Erythroblast (primary cell): ENCODE measurements around the gene BET1.

Experiments
- DNase-seq, 2 experiments: peaks; one replicate each; lab custom pipeline; 2025; lab: John Stamatoyannopoulos, UW
- GATA1 ChIP-seq: IDR thresholded peaks from 2 replicates; pipeline ENCODE4 v1.6.1; 2011; ENCODE audit warnings: low read depth, mild to moderate bottlenecking, control low read depth, low read length, moderate library complexity
- POLR2A ChIP-seq: IDR thresholded peaks from 2 replicates; pipeline ENCODE4 v1.6.1; 2011; ENCODE audit warnings: mild to moderate bottlenecking, low read length

The BET1 gene

DNA sequence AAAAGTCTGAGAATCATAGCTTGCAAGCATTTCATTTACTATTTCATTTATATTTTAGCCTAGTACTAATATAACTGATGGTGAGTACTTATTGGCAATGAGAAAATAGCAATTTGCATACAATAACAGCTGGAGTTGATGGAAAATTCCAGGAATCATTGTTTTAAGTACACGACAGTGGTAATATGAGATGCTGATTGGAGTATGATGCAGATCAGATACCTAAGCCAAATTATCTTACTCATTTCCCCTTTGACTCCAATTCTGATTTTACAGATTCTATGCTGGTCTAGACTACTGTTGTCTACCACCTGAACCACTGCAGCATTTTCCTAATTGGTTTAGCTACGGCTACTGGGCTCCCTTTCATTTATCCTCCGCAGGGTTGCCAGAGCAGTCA, 45.9 kb downstream of the BET1 start:
- DNase-seq, result no peak
- no peak for TF ChIP-seq GATA1
- TF ChIP-seq POLR2A, result no peak

DNA sequence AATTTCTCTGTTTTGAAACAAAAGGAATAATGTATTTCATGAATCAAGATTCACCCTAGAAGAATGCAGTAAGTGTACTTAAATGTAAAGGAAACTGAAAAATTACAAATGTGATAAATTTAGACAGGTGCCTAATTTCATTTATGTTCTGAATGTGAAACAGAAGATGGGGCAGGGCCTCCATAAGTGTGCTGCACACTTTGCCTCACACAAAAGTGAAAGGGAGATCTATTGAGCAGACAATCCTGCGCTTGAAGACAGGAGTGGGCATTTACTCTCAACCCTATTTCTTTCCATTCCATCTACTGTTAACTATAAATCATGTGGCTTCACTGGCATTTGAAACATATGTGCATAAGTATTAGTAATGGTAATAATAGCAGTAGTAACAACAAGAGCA, 46.4 kb downstream of the BET1 start:
- TF ChIP-seq GATA1 (no peak), POLR2A (no peak)

GRCh38 chr7:93955304-93955703, 48.9 kb downstream of the BET1 start:
- TF ChIP-seq POLR2A (no peak), GATA1 (no peak)
- DNase-seq, result no peak

More for the DNA sequence above, 46.4 kb downstream of the BET1 start:
- no peak for DNase-seq

DNA sequence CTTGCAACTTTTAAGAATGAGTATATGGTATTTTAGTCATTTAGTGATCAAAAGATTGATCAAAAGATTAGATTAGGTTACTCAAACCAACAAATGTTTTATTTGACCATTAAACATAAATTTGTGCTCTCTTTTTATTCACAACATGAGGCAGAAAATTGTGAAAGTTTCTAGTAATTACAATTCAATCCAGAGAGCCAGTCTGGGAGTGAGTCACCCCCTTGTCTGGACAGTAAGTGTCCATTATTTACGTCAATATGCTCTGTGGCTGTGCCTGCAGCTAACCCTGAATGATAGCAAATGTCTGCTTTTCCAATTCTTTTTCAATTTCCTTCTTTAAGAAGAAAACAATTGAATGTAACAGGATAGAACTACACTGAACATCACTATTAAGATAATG, 54.7 kb downstream of the BET1 start:
- no peak for TF ChIP-seq POLR2A
- TF ChIP-seq GATA1, result no peak
- no peak for DNase-seq

DNA sequence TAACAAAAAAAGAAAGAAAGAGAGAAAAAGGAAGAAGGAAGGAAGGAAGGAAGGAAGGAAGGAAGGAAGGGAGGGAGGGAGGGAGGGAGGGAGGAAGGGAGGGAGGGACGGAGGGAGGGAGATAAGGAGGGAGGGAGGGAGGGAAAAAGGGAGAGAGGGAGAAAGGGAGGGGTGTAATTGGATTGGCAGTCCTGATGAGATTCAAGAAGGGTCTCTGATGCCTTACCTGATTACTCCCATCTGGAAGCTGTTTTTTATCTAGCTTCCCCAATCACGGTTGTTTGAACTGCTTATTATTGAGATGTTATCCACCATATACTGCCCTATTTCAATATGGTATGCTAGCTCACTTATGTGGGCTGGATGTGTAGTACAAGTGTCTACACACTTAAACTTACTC, 55.3 kb downstream of the BET1 start:
- no peak for DNase-seq
- TF ChIP-seq POLR2A (no peak), GATA1 (no peak)

- no peak for TF ChIP-seq GATA1
- no peak for TF ChIP-seq POLR2A
- DNase-seq, result no peak
Measured at GRCh38 chr7:93948106-93948505, 56.0 kb downstream of the BET1 start.

GRCh38 chr7:93945756-93946535, 58.2 kb downstream of the BET1 start:
- no peak for TF ChIP-seq POLR2A
- no peak for TF ChIP-seq GATA1
- peak; percentile 30 to 76 for DNase-seq

DNA sequence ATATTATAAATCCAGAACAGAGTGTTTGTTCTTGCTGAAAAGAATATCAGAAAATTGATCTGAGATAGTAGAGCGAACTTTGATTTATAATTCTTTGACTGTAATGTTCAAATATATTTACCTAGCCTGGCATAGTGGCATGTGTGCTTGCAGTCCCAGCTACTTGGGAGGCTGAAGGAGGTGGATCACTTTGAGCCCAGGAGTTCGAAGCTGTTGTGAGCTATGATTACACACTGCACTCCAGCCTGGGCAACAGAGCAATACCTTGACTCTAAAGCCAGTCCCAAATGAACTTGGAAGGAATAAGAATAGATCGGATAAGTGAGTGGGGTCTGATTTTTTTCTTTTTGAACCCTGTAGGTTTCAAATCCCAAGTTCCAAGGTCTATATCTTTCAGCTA, 59.1 kb downstream of the BET1 start:
- no peak for DNase-seq
- TF ChIP-seq GATA1, result no peak
- no peak for TF ChIP-seq POLR2A

DNA sequence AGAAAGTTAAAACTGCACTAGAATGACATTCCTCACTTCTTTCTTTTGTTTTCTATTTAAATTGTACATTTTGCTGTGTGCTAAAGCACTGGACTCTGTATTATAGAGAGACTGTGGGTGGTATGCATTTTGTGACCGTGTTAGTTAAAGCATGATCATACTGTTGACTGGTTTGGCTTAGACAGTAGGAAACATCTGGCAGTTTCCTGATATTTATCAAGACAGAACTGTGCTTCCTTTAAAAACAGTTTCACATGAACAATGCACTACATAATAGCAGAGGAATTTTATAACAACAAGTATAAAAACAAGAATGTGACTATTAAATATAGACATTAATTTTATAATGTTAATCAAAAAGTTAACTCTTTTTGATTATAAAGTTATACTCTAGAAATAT, 59.5 kb downstream of the BET1 start:
- no peak for TF ChIP-seq POLR2A
- no peak for TF ChIP-seq GATA1
- no peak for DNase-seq

DNA sequence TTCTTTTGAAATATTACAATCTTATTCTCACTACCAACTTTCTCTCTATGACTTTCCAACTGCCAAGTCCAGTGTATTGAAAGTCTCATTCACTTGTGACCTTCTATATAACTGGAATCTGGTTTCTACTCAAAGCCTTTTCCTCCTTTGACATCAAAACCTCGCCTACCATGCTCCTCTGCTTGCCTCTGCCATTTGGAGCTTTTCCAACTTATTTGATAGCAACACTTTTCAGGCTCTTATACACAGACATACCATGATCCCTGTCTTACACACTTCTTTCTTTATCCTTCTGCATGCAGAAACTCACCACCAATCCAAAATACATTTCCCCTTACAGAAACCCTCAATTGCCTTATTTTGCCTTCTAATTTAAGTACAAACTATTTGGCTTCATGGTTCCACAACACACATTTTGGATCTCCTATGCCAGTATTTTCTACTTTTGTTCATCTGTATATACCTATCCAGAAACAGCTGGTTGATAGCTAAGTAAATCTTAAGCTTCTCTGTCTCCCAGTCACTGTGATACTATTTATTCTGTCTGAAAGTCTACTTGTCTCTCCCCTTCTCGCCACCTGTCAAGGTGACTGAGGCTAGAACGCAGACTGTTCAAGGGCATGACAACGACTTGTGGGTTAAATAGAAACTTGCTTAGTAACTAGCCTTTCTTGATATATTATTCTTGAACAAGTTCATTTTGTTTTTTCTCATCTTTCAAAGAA, 60.2 kb downstream of the BET1 start:
- TF ChIP-seq GATA1 (no peak), POLR2A (no peak)
- no peak for DNase-seq
